SK-MEL-5 (cell line): ENCODE data around the gene USP9Y. TPM values are rescaled to one million over a fixed set of nuclear protein-coding genes. Genes with fewer than 3 reads are reported as not detected.
"Not testable (repeated sequence)": the region's sequence is repeated elsewhere in the genome, so short reads cannot be mapped to it uniquely, and the experiment has no call there.

ENCODE experiments used
- DNase-seq: peaks from one replicate; pipeline ENCODE4 v3.0.0-alpha.2; 2016; ENCODE audit warnings: low read depth, low spot score
- in situ Hi-C: cut with HindIII; loops from 2 replicates; pipeline ENCODE4 v1.10.0; 2016; ENCODE audit warnings: low sequenced_read_pairs, high pct_unique_total_duplicates, low pct_unique_long_range_greater_than_20kb
- polyA plus RNA-seq, 2 experiments: library from polyadenylated mRNA; depleted of rRNA; stranded (reverse); fragments of >200 nt; gene quantifications; 2 replicates each; pipeline ENCODE4 v1.2.3, GENCODE V29; 2015
- total RNA-seq: library from RNA; depleted of rRNA; stranded (reverse); fragments of >200 nt; shearing (Covaris generic); gene quantifications from 2 replicates; pipeline ENCODE4 v1.2.3, GENCODE V29; 2014; rRNA removed

Gene USP9Y, protein sequence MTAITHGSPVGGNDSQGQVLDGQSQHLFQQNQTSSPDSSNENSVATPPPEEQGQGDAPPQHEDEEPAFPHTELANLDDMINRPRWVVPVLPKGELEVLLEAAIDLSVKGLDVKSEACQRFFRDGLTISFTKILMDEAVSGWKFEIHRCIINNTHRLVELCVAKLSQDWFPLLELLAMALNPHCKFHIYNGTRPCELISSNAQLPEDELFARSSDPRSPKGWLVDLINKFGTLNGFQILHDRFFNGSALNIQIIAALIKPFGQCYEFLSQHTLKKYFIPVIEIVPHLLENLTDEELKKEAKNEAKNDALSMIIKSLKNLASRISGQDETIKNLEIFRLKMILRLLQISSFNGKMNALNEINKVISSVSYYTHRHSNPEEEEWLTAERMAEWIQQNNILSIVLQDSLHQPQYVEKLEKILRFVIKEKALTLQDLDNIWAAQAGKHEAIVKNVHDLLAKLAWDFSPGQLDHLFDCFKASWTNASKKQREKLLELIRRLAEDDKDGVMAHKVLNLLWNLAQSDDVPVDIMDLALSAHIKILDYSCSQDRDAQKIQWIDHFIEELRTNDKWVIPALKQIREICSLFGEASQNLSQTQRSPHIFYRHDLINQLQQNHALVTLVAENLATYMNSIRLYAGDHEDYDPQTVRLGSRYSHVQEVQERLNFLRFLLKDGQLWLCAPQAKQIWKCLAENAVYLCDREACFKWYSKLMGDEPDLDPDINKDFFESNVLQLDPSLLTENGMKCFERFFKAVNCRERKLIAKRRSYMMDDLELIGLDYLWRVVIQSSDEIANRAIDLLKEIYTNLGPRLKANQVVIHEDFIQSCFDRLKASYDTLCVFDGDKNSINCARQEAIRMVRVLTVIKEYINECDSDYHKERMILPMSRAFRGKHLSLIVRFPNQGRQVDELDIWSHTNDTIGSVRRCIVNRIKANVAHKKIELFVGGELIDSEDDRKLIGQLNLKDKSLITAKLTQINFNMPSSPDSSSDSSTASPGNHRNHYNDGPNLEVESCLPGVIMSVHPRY (N-terminal part only)
- not detected in 2 replicates for total RNA-seq
- not detected in 2 replicates for polyA plus RNA-seq (2015; cell fraction: cytosol; rRNA removed)
- polyA plus RNA-seq (2015; cell fraction: nucleus; rRNA removed): not detected in 2 replicates

GRCh38 chrY:12701181-12701695 is at the start of gene USP9Y:
Gene USP9Y (plus strand): TSS chrY:12701231. CDS start chrY:12709448, 8,217 bp downstream.
- in situ Hi-C loops: no loop called here
- DNase-seq: no peak

DNA sequence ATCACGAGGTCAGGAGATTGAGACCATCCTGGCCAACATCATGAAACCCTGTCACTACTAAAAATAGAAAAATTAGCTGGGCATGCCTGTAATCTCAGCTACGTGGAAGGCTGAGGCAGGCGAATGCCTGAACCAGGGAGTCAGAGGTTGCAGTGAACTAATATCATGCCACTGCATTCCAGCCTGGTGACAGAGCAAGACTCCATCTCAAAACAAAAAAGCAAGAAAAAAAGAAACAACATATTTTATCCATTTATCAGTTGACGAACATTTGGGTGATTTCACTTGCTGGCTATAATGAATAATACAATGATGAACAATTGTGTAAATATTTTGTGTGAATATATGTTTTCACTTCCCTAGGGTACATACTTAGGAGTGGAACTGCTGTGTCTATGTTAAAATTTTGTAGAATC is 49.4 kb upstream of the USP9Y start:
- in situ Hi-C loops: no loop called here
- DNase-seq: no peak

GRCh38 chrY:12661745-12662681 is 39.0 kb upstream of the USP9Y start:
- DNase-seq: no peak
- in situ Hi-C loops: no loop called here

- DNase-seq: no peak
- in situ Hi-C loops: no loop called here
Observed at GRCh38 chrY:12662745-12663591, 38.1 kb upstream of the USP9Y start.

GRCh38 chrY:12663845-12664244 is 37.2 kb upstream of the USP9Y start:
- in situ Hi-C loops, DNase-seq: not testable (repeated sequence)

DNA sequence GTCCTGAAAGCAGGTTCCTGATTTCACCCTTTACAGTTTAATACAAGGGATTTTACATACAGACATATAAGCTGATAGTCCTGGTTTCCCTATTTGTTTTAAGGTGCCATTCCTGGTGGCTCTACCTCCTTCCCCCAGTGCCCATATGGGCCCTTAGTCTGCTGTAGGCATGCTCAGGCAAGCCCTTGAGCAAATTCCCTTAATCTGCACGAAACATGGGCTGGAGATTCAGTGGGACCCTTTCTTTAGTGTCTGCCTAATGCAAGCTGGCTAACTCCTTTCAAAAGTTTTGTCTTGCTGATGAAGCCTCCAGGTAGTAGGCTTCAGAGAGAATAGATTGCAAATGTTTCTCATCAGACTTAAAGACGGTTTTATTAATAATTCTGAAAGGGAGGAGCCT is 22.9 kb upstream of the USP9Y start:
- in situ Hi-C loops: no loop called here
- no peak for DNase-seq

GRCh38 chrY:12681535-12681934 is 19.5 kb upstream of the USP9Y start:
- in situ Hi-C loops: no loop called here
- no peak for DNase-seq

DNA sequence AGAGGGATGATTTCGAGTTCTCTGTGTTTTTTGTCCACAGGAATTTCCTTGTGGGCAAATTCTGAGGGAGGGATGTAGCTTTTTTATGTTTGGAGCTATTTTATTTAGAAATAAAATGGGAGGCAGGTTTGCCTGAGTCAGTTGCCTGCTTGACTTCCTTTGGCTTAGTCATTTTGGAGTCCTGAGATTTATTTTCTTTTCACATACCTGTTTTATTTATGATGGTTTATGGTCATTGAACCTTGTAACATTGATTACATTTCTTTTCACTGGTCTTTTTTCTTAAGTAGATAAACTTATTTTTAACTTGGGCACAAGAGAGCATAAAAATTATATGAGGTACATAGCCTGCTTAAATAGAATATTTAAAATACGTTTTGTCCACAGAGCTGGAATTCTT is 12.7 kb upstream of the USP9Y start:
- in situ Hi-C loops: no loop called here
- no peak for DNase-seq

- in situ Hi-C loops: no loop called here
Observed at GRCh38 chrY:12700087-12700486, 944 bp upstream of the USP9Y start.

DNA sequence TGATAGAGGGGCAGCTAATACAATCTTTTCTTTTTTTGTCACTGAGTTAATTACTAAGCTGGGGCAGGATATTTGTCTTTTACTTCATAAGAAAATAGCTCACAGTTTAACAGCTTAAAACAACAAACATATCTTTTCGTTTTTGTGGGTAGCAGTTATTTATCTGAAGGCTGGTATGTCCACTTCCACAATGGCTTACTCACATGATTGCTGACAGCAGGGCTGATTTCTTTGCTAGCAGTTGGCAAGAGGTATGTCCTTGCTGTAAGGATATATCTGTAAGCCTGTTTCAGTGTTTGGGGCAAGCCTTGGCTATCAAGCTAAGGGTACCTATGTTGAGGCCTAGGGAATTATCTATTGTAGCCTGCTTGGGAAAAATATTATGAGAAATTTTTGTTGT is 1.1 kb downstream of the USP9Y start:
- in situ Hi-C loops: no loop called here
- no peak for DNase-seq

More at GRCh38 chrY:12700087-12700486, 944 bp upstream of the USP9Y start:
- no peak for DNase-seq

- no peak for DNase-seq
- in situ Hi-C loops: no loop called here
Observed at GRCh38 chrY:12710460-12710859, 9.4 kb downstream of the USP9Y start.

- no peak for DNase-seq
- in situ Hi-C loops: no loop called here
Observed at GRCh38 chrY:12715376-12715775, 14.3 kb downstream of the USP9Y start.

- in situ Hi-C loops: no loop called here
- no peak for DNase-seq
Observed at GRCh38 chrY:12729746-12730145, 28.7 kb downstream of the USP9Y start.

- DNase-seq: no peak
- in situ Hi-C loops: no loop called here
Observed at GRCh38 chrY:12733625-12734024, 32.6 kb downstream of the USP9Y start.

DNA sequence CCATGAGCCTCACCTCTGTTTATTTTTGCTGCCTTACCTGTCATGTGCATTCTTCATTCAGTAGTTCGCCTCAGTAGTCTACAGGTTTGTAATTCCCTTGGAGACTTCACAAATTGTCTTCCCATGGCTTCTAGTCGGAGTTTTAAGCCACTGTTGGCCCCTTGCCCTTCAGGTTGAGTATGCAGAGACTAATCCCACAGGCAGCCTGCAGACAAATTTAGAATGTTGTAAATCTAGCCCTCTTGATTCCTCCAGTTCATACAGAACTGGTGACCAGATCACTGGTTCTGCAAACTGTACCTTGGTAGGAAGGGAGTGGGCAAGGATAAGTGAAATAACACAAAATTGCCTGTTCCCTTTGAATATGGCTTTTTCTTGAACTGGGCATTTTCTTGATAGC is 33.0 kb downstream of the USP9Y start:
- in situ Hi-C loops: no loop called here
- DNase-seq: no peak

GRCh38 chrY:12741414-12741813 is 40.4 kb downstream of the USP9Y start:
- in situ Hi-C loops: no loop called here
- no peak for DNase-seq
